SK-N-MC (cell line): ENCODE measurements around the gene DGKH.

ENCODE experiments used
- EZH2 ChIP-seq: fragments of 200-600 bp; sonication (generic); IDR thresholded peaks from one replicate; pipeline ENCODE4 v1.6.1; 2017; ENCODE audit warnings: antibody characterized with exemption
- FOXP2 ChIP-seq: optimal IDR thresholded peaks from 2 replicates; pipeline ENCODE3; 2011; ENCODE audit warnings: mild to moderate bottlenecking, moderate library complexity; ENCODE audit not compliant: insufficient read depth; ENCODE audit errors: extremely low read length, control extremely low read depth
- POLR2AphosphoS5 ChIP-seq: IDR thresholded peaks from 2 replicates; pipeline ENCODE4 v1.6.1; 2012; ENCODE audit warnings: mild to moderate bottlenecking, low read depth, low read length, borderline replicate concordance

DNA sequence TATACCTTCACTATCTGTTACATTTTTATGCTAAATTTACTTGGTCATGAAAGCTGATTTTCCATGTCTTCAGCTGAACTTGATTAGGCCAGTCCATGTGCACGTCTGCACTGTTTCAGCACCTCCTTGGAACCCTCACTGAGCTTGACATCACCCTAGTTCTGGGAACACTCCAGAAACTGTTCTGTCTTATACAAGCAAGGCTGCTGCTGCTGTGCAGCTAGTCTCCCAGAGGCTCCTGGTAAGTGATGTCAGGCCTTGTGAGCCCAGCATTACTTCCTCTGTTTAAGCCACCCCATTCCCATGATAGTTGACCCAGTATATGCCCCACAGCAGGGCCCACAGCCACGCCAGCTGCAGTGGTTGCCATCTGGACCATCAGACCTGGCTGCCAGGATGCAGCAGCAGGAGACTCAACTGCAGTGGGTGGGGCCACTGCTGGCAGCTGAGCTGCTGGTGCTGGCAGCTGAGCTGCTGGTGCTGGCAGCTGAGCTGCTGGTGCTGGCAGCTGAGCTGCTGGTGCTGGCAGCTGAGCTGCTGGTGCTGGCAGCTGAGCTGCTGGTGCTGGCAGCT is 133.0 kb downstream of the DGKH start:
- TF ChIP-seq POLR2AphosphoS5 (no peak), EZH2 (no peak), FOXP2 (no peak)
